PFSK-1 (cell line): ENCODE data around the gene LRRC30.

Experiments used
- POLR2AphosphoS5 ChIP-seq: IDR thresholded peaks from 2 replicates; pipeline ENCODE4 v1.6.1; 2012; ENCODE audit warnings: low read depth, mild to moderate bottlenecking, control low read depth, low read length, moderate library complexity
- SIN3A ChIP-seq: IDR thresholded peaks from 2 replicates; pipeline ENCODE4 v1.6.1; 2012; ENCODE audit warnings: mild to moderate bottlenecking, low read length, moderate library complexity, borderline replicate concordance; ENCODE audit not compliant: insufficient read depth
- TAF1 ChIP-seq: IDR thresholded peaks from 2 replicates; pipeline ENCODE4 v1.6.1; 2012; ENCODE audit warnings: low read length, control low read depth, borderline replicate concordance; ENCODE audit not compliant: insufficient read depth
- TF ChIP-seq, protein P1 (sequence below), 2 experiments: IDR thresholded peaks; 2 replicates each; pipeline versions ENCODE4 v1.6.1 to v1.8.0; 2011 to 2012; ENCODE audit warnings: low read depth in 2 of 2, low read length in 2 of 2, control low read depth in 1 of 2, inconsistent platforms in 1 of 2, mild to moderate bottlenecking in 1 of 2, moderate library complexity in 1 of 2; ENCODE audit not compliant: insufficient read depth in 1 of 2

DNA sequence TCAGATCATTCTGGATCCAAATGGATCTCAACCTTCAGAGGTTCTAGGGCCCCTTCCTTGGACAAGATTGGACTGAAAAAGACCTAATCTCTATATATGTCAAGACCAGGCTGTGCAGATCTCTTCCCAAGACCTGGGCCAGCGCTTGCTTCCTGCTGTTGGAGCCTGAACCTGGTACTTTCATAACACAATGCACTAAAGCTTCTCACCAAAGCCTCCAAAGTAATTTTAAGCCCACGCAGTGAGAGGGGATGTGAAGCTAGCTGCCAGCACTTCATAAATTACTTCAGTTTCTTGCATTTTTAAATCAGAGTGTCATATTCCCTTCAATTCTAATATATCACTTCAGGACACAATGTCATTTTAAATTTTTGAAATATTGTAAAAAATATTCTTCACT is 50.7 kb downstream of the LRRC30 start:
- TF ChIP-seq POLR2AphosphoS5 (no peak), TAF1 (no peak), SIN3A (no peak)
- TF ChIP-seq, protein P1, sequence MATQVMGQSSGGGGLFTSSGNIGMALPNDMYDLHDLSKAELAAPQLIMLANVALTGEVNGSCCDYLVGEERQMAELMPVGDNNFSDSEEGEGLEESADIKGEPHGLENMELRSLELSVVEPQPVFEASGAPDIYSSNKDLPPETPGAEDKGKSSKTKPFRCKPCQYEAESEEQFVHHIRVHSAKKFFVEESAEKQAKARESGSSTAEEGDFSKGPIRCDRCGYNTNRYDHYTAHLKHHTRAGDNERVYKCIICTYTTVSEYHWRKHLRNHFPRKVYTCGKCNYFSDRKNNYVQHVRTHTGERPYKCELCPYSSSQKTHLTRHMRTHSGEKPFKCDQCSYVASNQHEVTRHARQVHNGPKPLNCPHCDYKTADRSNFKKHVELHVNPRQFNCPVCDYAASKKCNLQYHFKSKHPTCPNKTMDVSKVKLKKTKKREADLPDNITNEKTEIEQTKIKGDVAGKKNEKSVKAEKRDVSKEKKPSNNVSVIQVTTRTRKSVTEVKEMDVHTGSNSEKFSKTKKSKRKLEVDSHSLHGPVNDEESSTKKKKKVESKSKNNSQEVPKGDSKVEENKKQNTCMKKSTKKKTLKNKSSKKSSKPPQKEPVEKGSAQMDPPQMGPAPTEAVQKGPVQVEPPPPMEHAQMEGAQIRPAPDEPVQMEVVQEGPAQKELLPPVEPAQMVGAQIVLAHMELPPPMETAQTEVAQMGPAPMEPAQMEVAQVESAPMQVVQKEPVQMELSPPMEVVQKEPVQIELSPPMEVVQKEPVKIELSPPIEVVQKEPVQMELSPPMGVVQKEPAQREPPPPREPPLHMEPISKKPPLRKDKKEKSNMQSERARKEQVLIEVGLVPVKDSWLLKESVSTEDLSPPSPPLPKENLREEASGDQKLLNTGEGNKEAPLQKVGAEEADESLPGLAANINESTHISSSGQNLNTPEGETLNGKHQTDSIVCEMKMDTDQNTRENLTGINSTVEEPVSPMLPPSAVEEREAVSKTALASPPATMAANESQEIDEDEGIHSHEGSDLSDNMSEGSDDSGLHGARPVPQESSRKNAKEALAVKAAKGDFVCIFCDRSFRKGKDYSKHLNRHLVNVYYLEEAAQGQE (IDR thresholded peaks at IDR 0.05; ENCODE audit: insufficient read depth in 1 of 2, low read depth in 2 of 2, low read length in 2 of 2) = no peak
